ENCODE results near the gene ELSPBP1. TPM values are rescaled to one million over a fixed set of nuclear protein-coding genes. Genes with fewer than 3 reads are reported as not detected.

ELSPBP1 gene
- total RNA-seq, 1 experiment from 2014 or later: not detected

DNA sequence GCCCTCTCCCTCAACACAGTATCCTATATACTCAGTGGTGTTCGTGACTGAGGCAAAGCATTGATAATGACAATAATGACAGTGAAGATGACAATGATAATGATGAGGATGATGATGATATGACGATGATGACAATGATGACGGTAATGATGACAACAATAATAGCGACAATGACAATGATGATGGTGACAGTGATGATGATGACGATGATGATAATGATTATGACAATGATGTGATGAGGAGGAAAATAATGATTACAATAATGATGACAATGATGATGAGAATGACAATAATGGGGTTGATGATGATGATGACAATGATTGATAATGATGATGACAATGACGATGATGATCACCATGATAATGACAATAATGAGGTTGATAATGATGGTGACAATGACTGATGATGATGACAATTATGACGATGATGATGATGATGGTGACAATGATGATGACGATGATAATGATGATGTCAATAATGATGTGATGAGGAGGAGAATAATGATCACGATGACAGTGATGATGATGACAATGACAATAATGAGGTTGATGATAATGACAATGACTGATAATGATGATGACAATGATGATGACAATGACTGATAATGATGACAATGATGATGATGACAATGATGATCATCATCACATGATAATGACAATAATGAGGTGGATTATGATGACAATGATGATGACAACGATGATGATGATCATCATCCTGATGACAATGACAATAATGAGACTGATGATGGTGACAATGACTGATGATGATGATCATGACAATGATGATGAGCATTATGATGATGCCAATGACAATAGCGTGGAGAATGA, 16.7 kb downstream of the ELSPBP1 start:
- Mint-ChIP-seq H3K36me3 (no peaks in the 10 kb centered on the region), H3K27ac (no peak overlapping the region), H3K4me1 (peaks cover 2% of the 10 kb centered on the region; the same call in 1 of the 2 replicates), H3K9me3 (peaks cover 22% of the 10 kb centered on the region), H3K27me3 (ENCODE audit: low read depth) (peaks cover 8% of the 10 kb centered on the region), H3K4me3 (no peak overlapping the region)
- POLR2A ChIA-PET: no interaction called here
- ATAC-seq (no peak), DNase-seq (ENCODE audit: low spot score) (no peak)
- no peak for TF ChIP-seq ZNF232 (CRISPR knock-in tag; IDR thresholded peaks at IDR 0.05)
- CTCF ChIA-PET: no interaction called here

DNA sequence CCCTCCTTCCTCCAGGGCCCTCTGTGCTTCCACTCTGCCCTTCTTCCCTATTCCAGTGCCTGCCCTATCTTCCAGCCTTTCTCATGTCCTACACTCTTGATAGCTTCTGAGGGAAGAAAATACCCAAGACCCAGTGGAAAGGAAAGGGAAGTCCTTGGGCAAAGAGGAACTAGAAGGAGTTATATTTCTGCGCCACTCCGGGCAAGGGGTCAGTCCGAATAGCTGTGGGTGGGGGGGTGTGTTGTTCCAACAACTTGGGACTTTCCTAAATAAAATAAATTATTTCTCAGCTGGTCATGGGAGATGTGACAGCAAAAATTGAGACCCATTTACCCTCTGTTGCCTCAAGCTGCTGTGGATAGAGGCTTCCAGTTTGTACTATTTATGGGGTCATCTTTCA, 26.3 kb downstream of the ELSPBP1 start:
- ChIA-PET POLR2A (no interaction called here), CTCF (no interaction called here)
- H3K27me3 Mint-ChIP-seq (ENCODE audit: low read depth): peaks cover 17% of the 10 kb centered on the region
- H3K36me3 Mint-ChIP-seq: no peaks in the 10 kb centered on the region
- peaks cover 19% of the 10 kb centered on the region for H3K4me1 Mint-ChIP-seq
- DNase-seq (ENCODE audit: low spot score) (no peak), ATAC-seq (no peak)
- no peaks in the 10 kb centered on the region for H3K9me3 Mint-ChIP-seq
- TF ChIP-seq, protein P1, sequence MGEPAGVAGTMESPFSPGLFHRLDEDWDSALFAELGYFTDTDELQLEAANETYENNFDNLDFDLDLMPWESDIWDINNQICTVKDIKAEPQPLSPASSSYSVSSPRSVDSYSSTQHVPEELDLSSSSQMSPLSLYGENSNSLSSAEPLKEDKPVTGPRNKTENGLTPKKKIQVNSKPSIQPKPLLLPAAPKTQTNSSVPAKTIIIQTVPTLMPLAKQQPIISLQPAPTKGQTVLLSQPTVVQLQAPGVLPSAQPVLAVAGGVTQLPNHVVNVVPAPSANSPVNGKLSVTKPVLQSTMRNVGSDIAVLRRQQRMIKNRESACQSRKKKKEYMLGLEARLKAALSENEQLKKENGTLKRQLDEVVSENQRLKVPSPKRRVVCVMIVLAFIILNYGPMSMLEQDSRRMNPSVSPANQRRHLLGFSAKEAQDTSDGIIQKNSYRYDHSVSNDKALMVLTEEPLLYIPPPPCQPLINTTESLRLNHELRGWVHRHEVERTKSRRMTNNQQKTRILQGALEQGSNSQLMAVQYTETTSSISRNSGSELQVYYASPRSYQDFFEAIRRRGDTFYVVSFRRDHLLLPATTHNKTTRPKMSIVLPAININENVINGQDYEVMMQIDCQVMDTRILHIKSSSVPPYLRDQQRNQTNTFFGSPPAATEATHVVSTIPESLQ (CRISPR knock-in tag; IDR thresholded peaks at IDR 0.05): no peak
- TF ChIP-seq SMAD4 (CRISPR knock-in tag; IDR thresholded peaks at IDR 0.05) (no peak), OVOL2 (CRISPR knock-in tag; IDR thresholded peaks at IDR 0.05; ENCODE audit: borderline replicate concordance) (no peak), TP53 (CRISPR knock-in tag; IDR thresholded peaks at IDR 0.05) (no peak), ZBTB21 (CRISPR knock-in tag; IDR thresholded peaks at IDR 0.05; ENCODE audit: borderline replicate concordance) (no peak), RORB (CRISPR knock-in tag; IDR thresholded peaks at IDR 0.05) (no peak), TEAD4 (CRISPR knock-in tag; IDR thresholded peaks at IDR 0.05) (no peak), NR1H2 (CRISPR knock-in tag; IDR thresholded peaks at IDR 0.05) (no peak), NFATC4 (CRISPR knock-in tag; IDR thresholded peaks at IDR 0.05) (no peak), SOX15 (CRISPR knock-in tag; IDR thresholded peaks at IDR 0.05) (no peak), ETV6 (CRISPR knock-in tag; IDR thresholded peaks at IDR 0.05) (no peak), NR2C2 (CRISPR knock-in tag; IDR thresholded peaks at IDR 0.05) (no peak), TCF7 (CRISPR knock-in tag; IDR thresholded peaks at IDR 0.05; ENCODE audit: low read depth) (no peak), HMGA2 (CRISPR knock-in tag; IDR thresholded peaks at IDR 0.05) (no peak), ATF1 (CRISPR knock-in tag; IDR thresholded peaks at IDR 0.05) (no peak)
- TF ChIP-seq, protein P2, sequence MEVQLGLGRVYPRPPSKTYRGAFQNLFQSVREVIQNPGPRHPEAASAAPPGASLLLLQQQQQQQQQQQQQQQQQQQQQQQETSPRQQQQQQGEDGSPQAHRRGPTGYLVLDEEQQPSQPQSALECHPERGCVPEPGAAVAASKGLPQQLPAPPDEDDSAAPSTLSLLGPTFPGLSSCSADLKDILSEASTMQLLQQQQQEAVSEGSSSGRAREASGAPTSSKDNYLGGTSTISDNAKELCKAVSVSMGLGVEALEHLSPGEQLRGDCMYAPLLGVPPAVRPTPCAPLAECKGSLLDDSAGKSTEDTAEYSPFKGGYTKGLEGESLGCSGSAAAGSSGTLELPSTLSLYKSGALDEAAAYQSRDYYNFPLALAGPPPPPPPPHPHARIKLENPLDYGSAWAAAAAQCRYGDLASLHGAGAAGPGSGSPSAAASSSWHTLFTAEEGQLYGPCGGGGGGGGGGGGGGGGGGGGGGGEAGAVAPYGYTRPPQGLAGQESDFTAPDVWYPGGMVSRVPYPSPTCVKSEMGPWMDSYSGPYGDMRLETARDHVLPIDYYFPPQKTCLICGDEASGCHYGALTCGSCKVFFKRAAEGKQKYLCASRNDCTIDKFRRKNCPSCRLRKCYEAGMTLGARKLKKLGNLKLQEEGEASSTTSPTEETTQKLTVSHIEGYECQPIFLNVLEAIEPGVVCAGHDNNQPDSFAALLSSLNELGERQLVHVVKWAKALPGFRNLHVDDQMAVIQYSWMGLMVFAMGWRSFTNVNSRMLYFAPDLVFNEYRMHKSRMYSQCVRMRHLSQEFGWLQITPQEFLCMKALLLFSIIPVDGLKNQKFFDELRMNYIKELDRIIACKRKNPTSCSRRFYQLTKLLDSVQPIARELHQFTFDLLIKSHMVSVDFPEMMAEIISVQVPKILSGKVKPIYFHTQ (CRISPR knock-in tag; IDR thresholded peaks at IDR 0.05): no peak
- TF ChIP-seq, protein P3, sequence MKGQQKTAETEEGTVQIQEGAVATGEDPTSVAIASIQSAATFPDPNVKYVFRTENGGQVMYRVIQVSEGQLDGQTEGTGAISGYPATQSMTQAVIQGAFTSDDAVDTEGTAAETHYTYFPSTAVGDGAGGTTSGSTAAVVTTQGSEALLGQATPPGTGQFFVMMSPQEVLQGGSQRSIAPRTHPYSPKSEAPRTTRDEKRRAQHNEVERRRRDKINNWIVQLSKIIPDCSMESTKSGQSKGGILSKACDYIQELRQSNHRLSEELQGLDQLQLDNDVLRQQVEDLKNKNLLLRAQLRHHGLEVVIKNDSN (CRISPR knock-in tag; IDR thresholded peaks at IDR 0.05): no peak
- TF ChIP-seq, protein P4, sequence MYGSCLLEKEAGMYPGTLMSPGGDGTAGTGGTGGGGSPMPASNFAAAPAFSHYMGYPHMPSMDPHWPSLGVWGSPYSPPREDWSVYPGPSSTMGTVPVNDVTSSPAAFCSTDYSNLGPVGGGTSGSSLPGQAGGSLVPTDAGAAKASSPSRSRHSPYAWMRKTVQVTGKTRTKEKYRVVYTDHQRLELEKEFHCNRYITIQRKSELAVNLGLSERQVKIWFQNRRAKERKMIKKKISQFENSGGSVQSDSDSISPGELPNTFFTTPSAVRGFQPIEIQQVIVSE (CRISPR knock-in tag; IDR thresholded peaks at IDR 0.05; ENCODE audit: borderline replicate concordance): no peak
- TF ChIP-seq, protein P5, sequence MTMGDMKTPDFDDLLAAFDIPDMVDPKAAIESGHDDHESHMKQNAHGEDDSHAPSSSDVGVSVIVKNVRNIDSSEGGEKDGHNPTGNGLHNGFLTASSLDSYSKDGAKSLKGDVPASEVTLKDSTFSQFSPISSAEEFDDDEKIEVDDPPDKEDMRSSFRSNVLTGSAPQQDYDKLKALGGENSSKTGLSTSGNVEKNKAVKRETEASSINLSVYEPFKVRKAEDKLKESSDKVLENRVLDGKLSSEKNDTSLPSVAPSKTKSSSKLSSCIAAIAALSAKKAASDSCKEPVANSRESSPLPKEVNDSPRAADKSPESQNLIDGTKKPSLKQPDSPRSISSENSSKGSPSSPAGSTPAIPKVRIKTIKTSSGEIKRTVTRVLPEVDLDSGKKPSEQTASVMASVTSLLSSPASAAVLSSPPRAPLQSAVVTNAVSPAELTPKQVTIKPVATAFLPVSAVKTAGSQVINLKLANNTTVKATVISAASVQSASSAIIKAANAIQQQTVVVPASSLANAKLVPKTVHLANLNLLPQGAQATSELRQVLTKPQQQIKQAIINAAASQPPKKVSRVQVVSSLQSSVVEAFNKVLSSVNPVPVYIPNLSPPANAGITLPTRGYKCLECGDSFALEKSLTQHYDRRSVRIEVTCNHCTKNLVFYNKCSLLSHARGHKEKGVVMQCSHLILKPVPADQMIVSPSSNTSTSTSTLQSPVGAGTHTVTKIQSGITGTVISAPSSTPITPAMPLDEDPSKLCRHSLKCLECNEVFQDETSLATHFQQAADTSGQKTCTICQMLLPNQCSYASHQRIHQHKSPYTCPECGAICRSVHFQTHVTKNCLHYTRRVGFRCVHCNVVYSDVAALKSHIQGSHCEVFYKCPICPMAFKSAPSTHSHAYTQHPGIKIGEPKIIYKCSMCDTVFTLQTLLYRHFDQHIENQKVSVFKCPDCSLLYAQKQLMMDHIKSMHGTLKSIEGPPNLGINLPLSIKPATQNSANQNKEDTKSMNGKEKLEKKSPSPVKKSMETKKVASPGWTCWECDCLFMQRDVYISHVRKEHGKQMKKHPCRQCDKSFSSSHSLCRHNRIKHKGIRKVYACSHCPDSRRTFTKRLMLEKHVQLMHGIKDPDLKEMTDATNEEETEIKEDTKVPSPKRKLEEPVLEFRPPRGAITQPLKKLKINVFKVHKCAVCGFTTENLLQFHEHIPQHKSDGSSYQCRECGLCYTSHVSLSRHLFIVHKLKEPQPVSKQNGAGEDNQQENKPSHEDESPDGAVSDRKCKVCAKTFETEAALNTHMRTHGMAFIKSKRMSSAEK (CRISPR knock-in tag; IDR thresholded peaks at IDR 0.05; ENCODE audit: borderline replicate concordance): no peak
- H3K4me3 Mint-ChIP-seq: no peak overlapping the region
- no peak overlapping the region for H3K27ac Mint-ChIP-seq

Data from WTC11 (cell line).